Hematopoietic multipotent progenitor cell (in vitro differentiated cells): ENCODE results near the gene TLR3. TPM values are rescaled to one million over a fixed set of nuclear protein-coding genes. Genes with fewer than 3 reads are reported as not detected.

Source experiments
- DNase-seq, 3 donors: peaks; one replicate each; pipeline ENCODE4 v3.0.0-alpha.2; 2011 to 2015; ENCODE audit warnings: low read depth in 2 of 3, low spot score in 2 of 3
- small RNA-seq: library from RNA; depleted of rRNA; stranded (forward); fragments of <200 nt; gene quantifications from one replicate; pipeline ENCODE3, GENCODE V24; 2012
- total RNA-seq: library from RNA; depleted of rRNA; stranded (reverse); fragments of >200 nt; gene quantifications from one replicate; pipeline ENCODE4 v1.2.3, GENCODE V29; 2012

TLR3 gene
- total RNA-seq, 1 donor = 3.2 TPM

- peak in 2 of 3 donors; percentile 36 to 53 for DNase-seq
These were observed 35.3 kb downstream of the TLR3 start, which contains the start of gene FAM149A for GRCh38 chr4:186104114-186104889. Gene FAM149A, plus strand, starts transcription at chr4:186104704.

- DNase-seq = peak in 1 of 3 donors; percentile 7
These were observed 36.1 kb downstream of the TLR3 start for GRCh38 chr4:186104890-186105646.

DNA sequence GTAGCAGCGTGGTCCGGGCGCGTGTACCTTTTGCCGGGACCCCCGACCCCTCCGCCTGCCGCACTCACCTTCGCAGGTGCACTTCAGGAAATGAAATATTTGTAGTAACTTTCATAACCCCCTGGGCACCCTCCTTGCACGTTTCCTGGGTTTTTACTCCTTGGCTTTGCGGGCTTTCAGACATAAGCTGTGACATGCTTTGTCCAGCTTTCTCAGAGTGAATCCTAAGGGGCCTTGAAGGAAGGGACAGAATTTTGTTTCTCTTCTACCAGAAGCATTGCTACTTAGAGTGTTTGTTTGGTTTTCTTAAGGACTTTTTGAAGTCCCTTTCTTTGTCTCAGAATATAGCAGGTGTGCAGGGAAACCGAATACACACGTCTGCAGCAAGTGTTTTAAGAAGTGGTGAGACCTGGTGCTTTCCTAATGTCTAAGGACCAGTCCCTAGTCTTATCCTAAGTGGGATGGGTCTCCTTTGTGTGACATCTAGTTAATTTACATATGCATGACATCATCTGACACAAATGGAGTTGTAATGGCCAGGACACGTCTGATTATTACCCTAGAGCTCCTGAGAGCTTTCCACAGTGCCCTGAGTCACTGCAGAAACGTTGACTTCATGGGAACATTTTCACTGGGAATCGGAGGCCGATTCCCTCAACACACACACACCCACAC is 36.8 kb downstream of the TLR3 start:
- peak in 1 of 3 donors; percentile 8 for DNase-seq

GRCh38 chr4:186107947-186108346 is 39.0 kb downstream of the TLR3 start:
- DNase-seq = no peak

- DNase-seq = no peak
These were observed 39.4 kb downstream of the TLR3 start for GRCh38 chr4:186108391-186108790.

GRCh38 chr4:186109245-186109644 is 40.3 kb downstream of the TLR3 start:
- no peak for DNase-seq

- DNase-seq = no peak
These were observed 47.7 kb downstream of the TLR3 start for GRCh38 chr4:186116697-186117096.

DNA sequence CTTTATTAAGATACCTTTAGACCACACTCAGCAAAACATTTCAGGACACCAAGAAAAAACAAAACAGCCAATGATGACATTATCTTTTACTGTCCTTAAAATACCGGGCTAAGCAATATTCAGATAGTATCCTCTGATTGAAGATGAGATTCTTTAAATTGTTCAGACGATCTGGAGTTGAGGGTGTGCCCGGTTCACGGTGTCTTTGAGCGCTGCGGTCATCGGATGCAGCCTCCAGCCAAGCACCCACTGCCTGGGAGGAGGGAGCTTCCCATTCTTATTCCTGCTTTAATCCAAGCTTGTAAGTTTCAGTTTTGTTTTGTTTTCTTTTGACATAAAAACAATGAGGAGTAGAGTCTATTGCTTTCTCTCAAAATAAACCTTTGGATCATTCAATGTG is 49.6 kb downstream of the TLR3 start:
- no peak for DNase-seq

DNA sequence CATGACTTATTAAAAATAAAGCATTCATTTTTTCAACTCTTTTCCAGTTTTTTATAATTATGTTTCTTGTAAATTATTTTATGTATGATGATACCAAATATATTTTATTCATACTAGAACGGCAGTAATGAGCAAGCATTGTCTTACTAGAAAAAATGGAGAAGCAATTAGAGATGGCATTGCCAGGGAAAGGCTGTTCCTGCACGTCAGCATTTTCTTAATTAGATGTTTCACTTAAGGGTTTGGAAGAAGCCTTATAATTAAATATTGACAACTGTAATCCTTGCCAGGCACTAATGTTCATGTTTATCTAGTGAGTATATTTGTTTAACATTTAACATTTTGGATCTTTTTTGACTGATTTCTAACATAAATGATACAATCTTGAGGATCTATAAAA is 52.1 kb downstream of the TLR3 start:
- no peak for DNase-seq

GRCh38 chr4:186128842-186129241 is 59.9 kb downstream of the TLR3 start:
- no peak for DNase-seq

DNA sequence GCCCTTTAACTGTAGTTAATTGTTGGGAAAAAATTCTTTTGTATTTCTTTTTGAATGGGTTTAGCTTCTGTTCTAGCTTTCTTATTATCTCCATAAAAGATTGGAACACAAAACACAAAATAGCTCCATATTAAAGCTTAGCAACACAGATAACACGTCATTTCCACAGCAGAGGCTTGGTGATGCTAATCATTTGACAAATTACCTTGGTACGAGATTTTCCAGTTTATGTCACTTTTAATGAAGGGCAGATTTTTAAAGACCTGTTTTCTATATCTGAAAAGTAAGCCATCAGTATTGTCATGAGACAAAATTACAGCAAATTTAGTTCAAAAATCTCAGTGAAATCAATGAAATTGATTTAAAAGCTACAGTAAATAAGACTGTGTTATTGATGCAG is 63.0 kb downstream of the TLR3 start:
- DNase-seq = no peak

- peak in 2 of 3 donors; percentile 11 to 24 for DNase-seq
These were observed 63.8 kb downstream of the TLR3 start for GRCh38 chr4:186132577-186133242.

DNA sequence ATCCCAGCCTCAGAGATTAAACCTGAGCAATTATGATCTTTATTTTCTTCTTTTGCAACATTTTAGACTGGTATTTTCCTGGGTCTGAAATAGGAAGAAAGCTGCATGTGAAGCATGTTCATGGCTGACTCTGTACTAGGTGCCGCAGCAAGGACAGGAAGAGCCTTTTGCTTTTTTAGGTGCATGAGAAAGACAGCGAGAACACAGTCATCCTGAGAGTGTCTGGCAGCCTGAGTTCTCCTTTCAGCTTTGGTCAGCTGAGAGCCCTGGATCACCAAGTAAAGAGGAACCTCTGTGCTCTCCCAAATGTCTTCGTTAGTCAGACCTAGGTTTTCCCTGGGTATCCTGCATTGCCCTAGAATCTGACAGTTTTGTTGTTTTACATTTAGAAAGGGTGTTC is 65.3 kb downstream of the TLR3 start:
- peak in 1 of 3 donors; percentile 20 for DNase-seq

- DNase-seq = no peak
These were observed 65.9 kb downstream of the TLR3 start for GRCh38 chr4:186134861-186135260.

GRCh38 chr4:186137196-186137794 is 68.3 kb downstream of the TLR3 start:
- peak in 2 of 3 donors; percentile 18 to 53 for DNase-seq

Small RNAs within 50 kb of the gene (small RNA-seq; reads per million reads assigned to genes)
- gene RF00322 (not detected), gene RNU4-64P (not detected)

Other genes starting within 250 kb of the TLR3 start
- gene FAM149A, start 35.5 kb downstream of the TLR3 start, total RNA-seq = under 0.01 TPM
- 21.0 TPM for gene CYP4V2, start 122.4 kb downstream of the TLR3 start, total RNA-seq
- under 0.01 TPM for gene KLKB1, start 158.4 kb downstream of the TLR3 start, total RNA-seq
- not detected for gene F11, start 197.0 kb downstream of the TLR3 start, total RNA-seq